Upper lobe of right lung (tissue), 1 donor: ENCODE data around the gene SLFNL1. TPM values are rescaled to one million over a fixed set of nuclear protein-coding genes. Genes with fewer than 3 reads are reported as not detected.
A peak's percentile ranks its signal among the peaks of the same experiment; 100 is the strongest.

ENCODE experiments used
- ATAC-seq: fragments of 200-7000 bp; cut with Tn5 transposase; one replicate; pipeline ENCODE4 v1.9.1; 2020; ENCODE audit warnings: mild to moderate bottlenecking, moderate library complexity
- DNase-seq: peaks from one replicate; pipeline ENCODE4 v3.0.0-alpha.2; 2020
- H3K27ac ChIP-seq: fragments of 200-600 bp; one replicate; pipeline ENCODE4 v1.8.0; 2022
- H3K27me3 ChIP-seq: fragments of 200-600 bp; one replicate; pipeline ENCODE4 v1.8.0; 2022; ENCODE audit warnings: mild to moderate bottlenecking
- H3K36me3 ChIP-seq: fragments of 200-600 bp; one replicate; pipeline ENCODE4 v1.8.0; 2022
- H3K4me1 ChIP-seq: fragments of 200-600 bp; one replicate; pipeline ENCODE4 v1.8.0; 2022
- H3K4me3 ChIP-seq: fragments of 200-600 bp; one replicate; pipeline ENCODE4 v1.8.0; 2022; ENCODE audit warnings: mild to moderate bottlenecking
- H3K9me3 ChIP-seq: fragments of 200-600 bp; one replicate; pipeline ENCODE4 v1.8.0; 2022
- CTCF ChIP-seq: fragments of 200-600 bp; IDR thresholded peaks from one replicate; pipeline ENCODE4 v1.8.0; 2022; ENCODE audit warnings: antibody characterized with exemption
- intact Hi-C: fragments of 100-400 bp; cut with DNase I; formaldehyde crosslinking; loops from one replicate; pipeline ENCODE4 v1.11.0; 2022
- total RNA-seq: library from RNA; stranded (reverse); fragmentation: NEBNext Ultra II Directional; extraction: Animal tissue kit (Norgen Biotek cat#: 25700); gene quantifications from one replicate; pipeline ENCODE4 v1.2.1, GENCODE V29; 2021
- donor health status: DM: no; HTN: yes; CAD: no; lungs with severe emphysema.

SLFNL1 gene
- total RNA-seq, 1 donor from 2014 or later = 2.8 TPM

- H3K4me3 ChIP-seq = peak overlapping the region; percentile 66
- H3K9me3 ChIP-seq = no peaks in the 10 kb centered on the region
- no peak for DNase-seq
- H3K27me3 ChIP-seq = no peaks in the 10 kb centered on the region
- intact Hi-C loops = no loop called here
- no peak for TF ChIP-seq CTCF
- H3K27ac ChIP-seq = peak overlapping the region; percentile 88
- no peaks in the 10 kb centered on the region for H3K36me3 ChIP-seq
- no peak for ATAC-seq
- H3K4me1 ChIP-seq = peaks cover 32% of the 10 kb centered on the region
Measured at GRCh38 chr1:40978886-40979240, 42.7 kb downstream of the SLFNL1 start.

- H3K9me3 ChIP-seq = no peaks in the 10 kb centered on the region
- no peak for TF ChIP-seq CTCF
- no peaks in the 10 kb centered on the region for H3K27me3 ChIP-seq
- H3K27ac ChIP-seq = no peak overlapping the region
- no peak overlapping the region for H3K4me3 ChIP-seq
- ATAC-seq (no peak), DNase-seq (no peak)
- intact Hi-C loops = no loop called here
- peaks cover 29% of the 10 kb centered on the region for H3K4me1 ChIP-seq
- no peaks in the 10 kb centered on the region for H3K36me3 ChIP-seq
Measured at GRCh38 chr1:40977716-40978115, 43.8 kb downstream of the SLFNL1 start.

GRCh38 chr1:40976952-40977690 lies 44.4 kb downstream of the SLFNL1 start:
- no peak for ATAC-seq

GRCh38 chr1:40974945-40975344 lies 46.6 kb downstream of the SLFNL1 start:
- H3K27me3 ChIP-seq = no peaks in the 10 kb centered on the region
- TF ChIP-seq CTCF = no peak
- H3K9me3 ChIP-seq = no peaks in the 10 kb centered on the region
- no peak overlapping the region for H3K4me3 ChIP-seq
- no peak overlapping the region for H3K27ac ChIP-seq
- intact Hi-C loops = no loop called here
- no peaks in the 10 kb centered on the region for H3K36me3 ChIP-seq
- peaks cover 4% of the 10 kb centered on the region for H3K4me1 ChIP-seq
- no peak for DNase-seq
- ATAC-seq = no peak

More at GRCh38 chr1:40976952-40977690, 44.4 kb downstream of the SLFNL1 start:
- no peak overlapping the region for H3K27ac ChIP-seq
- H3K4me1 ChIP-seq = peaks cover 23% of the 10 kb centered on the region
- H3K4me3 ChIP-seq = no peak overlapping the region
- no peak for TF ChIP-seq CTCF
- DNase-seq = no peak
- no peaks in the 10 kb centered on the region for H3K36me3 ChIP-seq
- H3K27me3 ChIP-seq = no peaks in the 10 kb centered on the region
- intact Hi-C loops = no loop called here
- H3K9me3 ChIP-seq = no peaks in the 10 kb centered on the region

- ATAC-seq (no peak), DNase-seq (no peak)
- TF ChIP-seq CTCF = no peak
- no peaks in the 10 kb centered on the region for H3K9me3 ChIP-seq
- no peaks in the 10 kb centered on the region for H3K36me3 ChIP-seq
- peaks cover 1% of the 10 kb centered on the region for H3K4me1 ChIP-seq
- no peaks in the 10 kb centered on the region for H3K27me3 ChIP-seq
- H3K27ac ChIP-seq = no peak overlapping the region
- intact Hi-C loops = no loop called here
- H3K4me3 ChIP-seq = no peak overlapping the region
Measured at GRCh38 chr1:40973912-40974311, 47.6 kb downstream of the SLFNL1 start.

- peak; percentile 20 for ATAC-seq
Measured at GRCh38 chr1:40971966-40972365, 49.6 kb downstream of the SLFNL1 start.

More at GRCh38 chr1:40971966-40972365, 49.6 kb downstream of the SLFNL1 start:
- Histone ChIP-seq H3K4me3 (no peak overlapping the region), H3K36me3 (no peaks in the 10 kb centered on the region), H3K27ac (no peak overlapping the region), H3K9me3 (no peaks in the 10 kb centered on the region), H3K4me1 (no peaks in the 10 kb centered on the region), H3K27me3 (no peaks in the 10 kb centered on the region)
- TF ChIP-seq CTCF = no peak
- no peak for DNase-seq
- intact Hi-C loops = no loop called here
